GM19035 (cell line): ENCODE measurements around the gene USP32.
"Not testable (repeated sequence)": the region's sequence is repeated elsewhere in the genome, so short reads cannot be mapped to it uniquely, and the experiment has no call there.

Source experiments
- ATAC-seq: cut with Tn5 transposase; IDR thresholded peaks from one replicate; pipeline ENCODE4 v1.9.1; 2021; ENCODE audit not compliant: unreplicated experiment

The USP32 gene

GRCh38 chr17:60379461-60379860 is 12.5 kb downstream of the USP32 start:
- ATAC-seq = not testable (repeated sequence)

- ATAC-seq = not testable (repeated sequence)
Observed at GRCh38 chr17:60378187-60378586, 13.7 kb downstream of the USP32 start.

- no peak for ATAC-seq
Observed at GRCh38 chr17:60372790-60373483, 19.0 kb downstream of the USP32 start.

- no peak for ATAC-seq
Observed at GRCh38 chr17:60371818-60372510, 20.0 kb downstream of the USP32 start.

- ATAC-seq = no peak
Observed at GRCh38 chr17:60371416-60371815, 20.5 kb downstream of the USP32 start.

GRCh38 chr17:60369727-60370126 is 22.2 kb downstream of the USP32 start:
- ATAC-seq = no peak

GRCh38 chr17:60363700-60364405 is 28.1 kb downstream of the USP32 start:
- no peak for ATAC-seq

- ATAC-seq = no peak
Observed at GRCh38 chr17:60362329-60362728, 29.6 kb downstream of the USP32 start.

GRCh38 chr17:60361889-60362288 is 30.0 kb downstream of the USP32 start:
- no peak for ATAC-seq

GRCh38 chr17:60359415-60359814 is 32.5 kb downstream of the USP32 start:
- no peak for ATAC-seq

- no peak for ATAC-seq
Observed at GRCh38 chr17:60358606-60359225, 33.2 kb downstream of the USP32 start.

- ATAC-seq = no peak
Observed at GRCh38 chr17:60356940-60357339, 35.0 kb downstream of the USP32 start.

GRCh38 chr17:60355663-60356594 is 36.0 kb downstream of the USP32 start:
- ATAC-seq = no peak

GRCh38 chr17:60354223-60354622 is 37.7 kb downstream of the USP32 start:
- ATAC-seq = no peak

GRCh38 chr17:60353773-60354172 is 38.2 kb downstream of the USP32 start:
- no peak for ATAC-seq

- ATAC-seq = no peak
Observed at GRCh38 chr17:60352569-60352968, 39.4 kb downstream of the USP32 start.

GRCh38 chr17:60352071-60352470 is 39.9 kb downstream of the USP32 start:
- ATAC-seq = no peak

GRCh38 chr17:60351012-60351695 is 40.8 kb downstream of the USP32 start:
- ATAC-seq = no peak

- ATAC-seq = no peak
Observed at GRCh38 chr17:60348616-60349015, 43.3 kb downstream of the USP32 start.

- ATAC-seq = no peak
Observed at GRCh38 chr17:60345233-60345632, 46.7 kb downstream of the USP32 start.
